Retinal pigment epithelial cell (primary cell): Measurements from ENCODE around the gene MTHFR.

Source experiments
- DNase-seq: peaks from one replicate; pipeline ENCODE4 v3.0.0-alpha.2; 2010; ENCODE audit warnings: low read depth
- H3K4me3 ChIP-seq: 2 replicates; pipeline ENCODE4 v1.5.1; 2011; ENCODE audit warnings: mild to moderate bottlenecking, low read length, control low read depth, moderate library complexity
- TF ChIP-seq, protein P1 (sequence below): conservative IDR thresholded peaks from 2 replicates; pipeline ENCODE4 v1.5.1; 2011; ENCODE audit warnings: low read depth, low read length, control low read depth, inconsistent platforms

The MTHFR gene

DNA sequence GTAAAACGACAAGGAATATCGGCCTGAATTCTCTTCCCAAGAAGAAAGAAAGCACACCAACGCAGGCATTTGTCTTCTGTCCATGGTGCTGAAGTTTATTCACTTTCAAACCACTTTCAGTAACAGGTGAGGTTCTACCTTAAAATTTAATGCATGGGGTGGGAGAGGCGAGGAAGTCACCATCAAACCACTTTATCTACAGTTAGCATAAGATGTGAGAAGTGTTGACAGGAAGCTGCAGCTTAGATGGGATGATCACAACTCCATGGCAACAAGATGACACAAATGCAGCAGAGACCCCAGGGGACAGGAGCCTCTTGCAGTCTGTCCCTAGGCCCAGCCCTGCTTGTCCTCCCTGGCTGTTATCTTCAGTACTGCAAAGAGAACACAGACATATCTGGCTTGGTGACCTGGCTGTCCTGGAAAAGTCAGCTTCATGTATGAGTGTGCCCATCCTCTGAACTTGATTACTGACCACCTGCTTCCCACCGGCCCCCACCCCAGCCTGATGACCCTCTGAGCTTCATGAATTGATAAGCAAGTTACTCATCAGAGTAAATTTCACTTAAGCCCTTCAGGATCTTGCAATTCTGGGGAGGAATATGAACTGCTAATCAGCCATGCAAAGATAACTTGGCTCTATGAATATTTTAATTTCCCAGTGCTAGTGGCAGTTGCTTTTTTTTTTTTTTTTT lies 40.0 kb upstream of the MTHFR start:
- TF ChIP-seq, protein P1, sequence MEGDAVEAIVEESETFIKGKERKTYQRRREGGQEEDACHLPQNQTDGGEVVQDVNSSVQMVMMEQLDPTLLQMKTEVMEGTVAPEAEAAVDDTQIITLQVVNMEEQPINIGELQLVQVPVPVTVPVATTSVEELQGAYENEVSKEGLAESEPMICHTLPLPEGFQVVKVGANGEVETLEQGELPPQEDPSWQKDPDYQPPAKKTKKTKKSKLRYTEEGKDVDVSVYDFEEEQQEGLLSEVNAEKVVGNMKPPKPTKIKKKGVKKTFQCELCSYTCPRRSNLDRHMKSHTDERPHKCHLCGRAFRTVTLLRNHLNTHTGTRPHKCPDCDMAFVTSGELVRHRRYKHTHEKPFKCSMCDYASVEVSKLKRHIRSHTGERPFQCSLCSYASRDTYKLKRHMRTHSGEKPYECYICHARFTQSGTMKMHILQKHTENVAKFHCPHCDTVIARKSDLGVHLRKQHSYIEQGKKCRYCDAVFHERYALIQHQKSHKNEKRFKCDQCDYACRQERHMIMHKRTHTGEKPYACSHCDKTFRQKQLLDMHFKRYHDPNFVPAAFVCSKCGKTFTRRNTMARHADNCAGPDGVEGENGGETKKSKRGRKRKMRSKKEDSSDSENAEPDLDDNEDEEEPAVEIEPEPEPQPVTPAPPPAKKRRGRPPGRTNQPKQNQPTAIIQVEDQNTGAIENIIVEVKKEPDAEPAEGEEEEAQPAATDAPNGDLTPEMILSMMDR, result no peak
- DNase-seq, result no peak
- no peak overlapping the region for H3K4me3 ChIP-seq

DNA sequence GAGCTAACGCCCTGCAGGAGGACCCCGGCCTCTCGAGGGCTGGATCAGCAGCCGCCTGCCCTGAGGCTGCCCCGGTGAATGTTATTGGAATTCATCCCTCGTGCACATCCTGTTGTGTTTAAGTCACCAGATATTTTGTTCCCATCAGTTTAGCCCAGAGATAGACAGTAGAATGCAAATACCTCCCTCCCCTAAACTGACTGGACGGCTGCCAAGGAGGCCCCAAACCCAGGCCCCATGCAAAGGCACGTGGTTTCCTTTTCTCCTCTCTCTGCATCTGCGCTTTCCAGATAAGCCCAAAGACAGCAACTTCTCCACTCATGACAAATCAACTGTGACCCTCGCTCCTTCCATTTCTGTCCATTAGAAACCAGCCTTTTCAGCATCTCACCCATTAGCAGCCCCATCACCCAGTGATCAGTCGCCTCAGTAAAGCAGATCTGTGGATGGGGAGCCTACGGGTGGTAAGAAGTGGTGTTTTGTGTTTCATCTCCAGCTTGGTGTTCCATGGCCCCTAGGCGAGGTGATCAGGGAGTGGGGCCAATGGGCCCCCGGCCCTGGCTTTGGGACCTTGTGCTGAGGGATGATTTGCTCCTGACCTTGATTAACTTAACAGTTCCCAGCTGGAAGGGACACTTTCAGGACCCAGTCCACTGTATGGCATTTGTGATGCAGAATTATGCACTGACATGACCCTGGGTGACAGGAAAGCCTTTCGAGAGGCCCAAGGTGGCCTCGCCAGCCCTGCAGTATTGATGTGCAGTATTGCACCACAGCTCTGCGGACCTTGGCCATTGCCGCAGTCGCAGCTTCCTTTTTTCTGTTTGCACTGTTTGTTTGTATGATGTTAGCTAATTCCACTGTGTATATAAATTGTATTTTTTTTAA lies 36.6 kb upstream of the MTHFR start:
- no peak for DNase-seq
- TF ChIP-seq, protein P1, result no peak
- no peak overlapping the region for H3K4me3 ChIP-seq

DNA sequence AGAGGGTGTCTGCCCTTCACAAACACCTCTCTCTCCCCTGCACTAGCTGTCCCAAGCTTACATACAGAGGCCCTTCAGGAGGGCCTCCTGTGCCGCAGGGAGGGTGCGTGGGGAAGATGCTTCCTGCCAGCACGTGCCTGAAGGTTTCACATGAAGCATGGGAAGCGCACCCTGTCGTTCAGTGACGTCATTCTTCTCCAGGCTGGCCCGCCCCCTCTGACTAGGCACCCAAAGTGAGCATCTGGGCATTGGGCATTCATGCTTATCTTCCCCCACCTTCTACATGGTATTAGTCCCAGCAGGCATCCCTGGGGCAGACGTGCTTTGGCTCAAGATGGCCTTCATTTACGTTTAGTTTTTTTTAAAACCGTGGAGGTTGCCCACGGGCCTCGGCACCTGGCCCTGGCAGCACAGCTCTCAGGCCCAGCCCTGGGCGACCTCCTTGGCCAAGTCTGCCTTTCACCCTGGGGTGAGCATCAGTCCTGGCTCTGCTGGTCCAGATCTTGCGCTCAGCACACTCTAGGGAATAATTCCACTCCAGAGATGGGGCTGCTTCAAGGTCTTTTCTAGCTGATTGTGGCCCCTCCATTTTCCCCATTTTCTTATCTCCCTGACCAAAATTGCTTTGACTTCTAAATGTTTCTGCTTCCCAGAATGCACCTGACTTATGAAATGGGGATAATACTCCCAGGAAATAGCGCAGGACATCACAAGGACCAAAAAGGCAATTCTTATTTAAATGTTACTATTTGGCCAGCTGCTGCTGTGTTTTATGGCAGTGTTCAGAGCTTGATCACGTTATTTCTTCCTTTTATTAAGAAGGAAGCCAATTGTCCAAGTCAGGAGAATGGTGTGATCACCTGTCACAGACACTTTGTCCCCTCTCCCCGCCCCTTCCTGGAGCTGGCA lies 35.7 kb upstream of the MTHFR start:
- DNase-seq, result no peak
- TF ChIP-seq, protein P1, result no peak
- H3K4me3 ChIP-seq, result no peak overlapping the region

DNA sequence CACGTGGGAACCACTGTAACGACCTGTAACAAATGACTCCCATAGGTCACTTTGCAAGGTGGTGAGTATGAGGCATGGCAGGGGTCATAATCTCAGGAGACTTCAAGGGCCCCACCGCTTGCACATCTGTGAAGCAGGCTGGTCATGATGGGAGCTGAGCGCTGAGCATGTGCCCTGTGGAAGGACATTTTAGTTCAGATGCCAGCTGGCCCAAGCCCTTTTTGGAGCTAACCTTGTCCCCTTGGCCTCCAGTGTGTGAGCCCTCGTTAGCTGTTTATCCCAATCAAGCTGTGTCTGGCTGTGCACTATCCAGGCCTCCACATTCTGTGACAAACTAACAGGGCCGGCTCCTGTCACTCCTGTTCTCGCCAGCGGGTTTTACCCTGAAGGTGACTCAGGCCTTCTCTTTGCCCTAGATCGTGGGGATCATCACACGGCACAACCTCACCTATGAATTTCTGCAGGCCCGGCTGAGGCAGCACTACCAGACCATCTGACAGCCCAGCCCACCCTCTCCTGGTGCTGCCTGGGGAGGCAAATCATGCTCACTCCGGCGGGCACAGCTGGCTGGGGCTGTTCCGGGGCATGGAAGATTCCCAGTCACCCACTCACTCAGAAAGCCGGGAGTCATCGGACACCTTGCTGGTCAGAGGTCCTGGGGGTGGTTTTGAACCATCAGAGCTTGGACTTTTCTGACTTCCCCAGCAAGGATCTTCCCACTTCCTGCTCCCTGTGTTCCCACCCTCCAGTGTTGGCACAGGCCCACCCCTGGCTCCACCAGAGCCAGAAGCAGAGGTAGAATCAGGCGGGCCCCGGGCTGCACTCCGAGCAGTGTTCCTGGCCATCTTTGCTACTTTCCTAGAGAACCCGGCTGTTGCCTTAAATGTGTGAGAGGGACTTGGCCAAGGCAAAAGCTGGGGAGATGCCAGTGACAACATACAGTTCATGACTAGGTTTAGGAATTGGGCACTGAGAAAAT lies 34.3 kb upstream of the MTHFR start:
- TF ChIP-seq, protein P1, result no peak
- no peak overlapping the region for H3K4me3 ChIP-seq
- no peak for DNase-seq

DNA sequence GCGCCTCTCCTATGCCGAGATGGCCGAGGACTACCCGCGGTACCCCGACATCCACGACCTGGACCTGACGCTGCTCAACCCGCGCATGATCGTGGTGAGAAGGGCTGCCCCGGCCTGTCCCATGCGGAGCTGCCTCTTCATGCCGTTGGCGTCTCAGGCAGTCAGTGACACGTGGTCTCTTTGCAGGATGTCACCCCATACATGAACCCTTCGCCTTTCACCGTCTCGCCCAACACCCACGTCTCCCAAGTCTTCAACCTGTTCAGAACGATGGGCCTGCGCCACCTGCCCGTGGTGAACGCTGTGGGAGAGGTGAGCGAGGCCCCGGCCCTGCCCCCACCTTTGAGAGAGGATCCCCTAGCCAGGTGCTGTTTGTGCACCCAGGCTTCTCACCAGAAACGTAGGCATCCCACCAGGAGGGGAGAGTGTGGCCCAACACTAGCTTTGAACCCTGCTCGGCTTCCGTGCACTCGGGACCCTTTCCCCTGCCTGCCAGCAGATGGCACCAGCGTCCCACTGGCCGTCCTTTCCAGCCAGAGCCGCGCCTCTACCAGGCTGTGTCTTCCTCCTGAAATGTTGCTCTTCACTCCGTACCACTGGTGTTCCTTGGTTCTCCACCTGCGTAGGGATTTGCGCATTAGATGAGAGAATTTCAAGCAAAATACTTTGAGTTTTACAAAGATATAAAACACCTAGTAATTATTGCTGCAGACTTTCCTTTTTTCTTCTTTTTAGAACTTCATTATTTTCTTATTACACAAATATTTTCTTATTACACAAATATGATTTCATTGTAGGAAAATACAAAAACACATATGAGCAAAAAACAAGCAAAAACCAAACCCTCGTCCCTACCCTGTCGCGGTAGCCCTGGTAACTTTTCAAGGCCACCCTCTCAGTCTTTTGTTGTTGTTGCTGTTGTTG lies 32.8 kb upstream of the MTHFR start:
- TF ChIP-seq, protein P1, result peak; percentile 99
- H3K4me3 ChIP-seq, result no peak overlapping the region
- DNase-seq, result no peak
